ENCODE data around the gene ARHGAP1.
"Not testable (repeated sequence)": the region's sequence is repeated elsewhere in the genome, so short reads cannot be mapped to it uniquely, and the experiment has no call there.

Gene ARHGAP1

DNA sequence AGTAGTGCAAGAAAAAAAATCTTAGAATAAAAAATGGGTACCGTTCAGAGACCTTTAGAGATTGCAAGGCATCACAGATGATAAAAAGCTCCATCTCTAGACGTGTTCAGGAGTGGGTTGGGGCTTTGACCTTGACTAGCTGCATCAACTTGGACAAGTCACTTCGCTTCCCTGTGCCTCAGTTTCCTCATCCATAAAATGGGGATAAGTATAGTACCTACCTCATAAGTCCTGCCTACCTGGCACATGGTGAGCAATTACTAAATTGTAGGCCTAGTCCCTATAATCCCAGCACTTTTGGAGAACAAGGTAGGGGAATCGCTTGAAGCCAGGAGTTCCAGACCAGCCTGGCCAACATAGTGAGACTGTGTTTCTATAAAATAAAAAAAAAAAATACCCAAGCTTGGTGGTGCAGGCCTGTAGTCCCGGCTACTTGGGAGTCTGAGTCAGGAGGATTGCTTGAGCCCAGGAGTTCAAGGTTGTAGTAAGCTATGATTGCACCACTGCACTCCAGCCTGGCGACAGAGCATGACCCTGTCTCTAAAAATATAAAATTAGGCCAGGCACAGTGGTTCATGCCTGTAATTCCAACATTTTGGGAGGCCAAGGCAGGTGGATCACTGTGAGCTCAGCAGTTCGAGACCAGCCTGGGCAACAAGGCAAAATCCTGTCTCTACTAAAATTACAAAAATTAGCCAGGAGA is 12.6 kb upstream of the ARHGAP1 start:
- H3K27ac ChIP-seq: peak overlapping the region; percentile 28 to 98
- DNase-seq (ENCODE audit: low spot score): no peak

DNA sequence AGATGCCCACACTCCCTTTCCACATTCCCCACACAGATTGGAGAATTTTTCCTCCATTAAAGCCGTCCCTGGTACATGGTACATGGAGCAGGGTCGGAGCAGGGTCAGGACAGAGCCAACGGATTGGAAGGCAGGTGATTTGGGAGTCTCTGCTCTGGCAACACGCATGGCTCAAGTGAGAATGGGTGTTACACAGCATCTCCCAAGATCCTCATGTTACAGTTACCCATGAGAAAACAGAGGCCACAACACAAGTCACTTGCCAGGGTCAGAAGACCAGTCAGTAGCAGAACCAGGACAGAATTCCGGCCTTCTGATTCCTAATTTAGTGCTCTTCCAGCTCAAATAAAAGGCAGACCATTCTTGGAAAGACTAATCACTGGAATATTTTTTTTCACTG is 10.9 kb upstream of the ARHGAP1 start:
- TF ChIP-seq, protein P1, sequence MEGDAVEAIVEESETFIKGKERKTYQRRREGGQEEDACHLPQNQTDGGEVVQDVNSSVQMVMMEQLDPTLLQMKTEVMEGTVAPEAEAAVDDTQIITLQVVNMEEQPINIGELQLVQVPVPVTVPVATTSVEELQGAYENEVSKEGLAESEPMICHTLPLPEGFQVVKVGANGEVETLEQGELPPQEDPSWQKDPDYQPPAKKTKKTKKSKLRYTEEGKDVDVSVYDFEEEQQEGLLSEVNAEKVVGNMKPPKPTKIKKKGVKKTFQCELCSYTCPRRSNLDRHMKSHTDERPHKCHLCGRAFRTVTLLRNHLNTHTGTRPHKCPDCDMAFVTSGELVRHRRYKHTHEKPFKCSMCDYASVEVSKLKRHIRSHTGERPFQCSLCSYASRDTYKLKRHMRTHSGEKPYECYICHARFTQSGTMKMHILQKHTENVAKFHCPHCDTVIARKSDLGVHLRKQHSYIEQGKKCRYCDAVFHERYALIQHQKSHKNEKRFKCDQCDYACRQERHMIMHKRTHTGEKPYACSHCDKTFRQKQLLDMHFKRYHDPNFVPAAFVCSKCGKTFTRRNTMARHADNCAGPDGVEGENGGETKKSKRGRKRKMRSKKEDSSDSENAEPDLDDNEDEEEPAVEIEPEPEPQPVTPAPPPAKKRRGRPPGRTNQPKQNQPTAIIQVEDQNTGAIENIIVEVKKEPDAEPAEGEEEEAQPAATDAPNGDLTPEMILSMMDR (IDR thresholded peaks at IDR 0.05): no peak

More for the DNA sequence above, 12.6 kb upstream of the ARHGAP1 start:
- TF ChIP-seq, protein P1 (IDR thresholded peaks at IDR 0.05): no peak
- no peak overlapping the region for H3K4me3 ChIP-seq

DNA sequence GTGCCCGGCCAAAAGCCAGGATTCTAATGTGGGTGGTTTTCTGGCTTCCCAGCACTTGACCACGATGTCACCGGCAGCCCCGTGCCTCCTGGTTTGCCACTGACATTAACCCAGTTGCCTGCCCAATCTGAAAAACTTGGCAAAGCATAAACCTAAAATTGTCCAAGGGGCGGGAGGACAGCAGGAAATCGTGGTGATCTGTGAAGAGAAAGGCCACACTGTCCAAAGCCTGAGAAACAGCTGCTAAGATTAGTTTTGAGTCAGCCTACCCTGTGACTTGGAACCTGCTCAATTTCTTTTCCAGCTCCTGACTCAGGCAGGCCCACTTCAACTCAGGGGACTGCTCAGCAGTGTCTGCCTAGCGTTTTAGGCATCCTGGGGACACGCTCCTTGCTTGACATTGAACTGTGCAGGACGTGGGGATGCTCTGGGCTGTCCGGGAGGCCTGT is 10.4 kb upstream of the ARHGAP1 start:
- peak; percentile 87 for DNase-seq (ENCODE audit: low spot score)
- H3K4me3 ChIP-seq: no peak overlapping the region
- TF ChIP-seq, protein P1 (IDR thresholded peaks at IDR 0.05): no peak
- H3K27ac ChIP-seq: peak overlapping the region; percentile 95 to 98

More for the DNA sequence above, 10.9 kb upstream of the ARHGAP1 start:
- Histone ChIP-seq H3K4me3 (no peak overlapping the region), H3K27ac (peak overlapping the region; percentile 95 to 98)
- DNase-seq (ENCODE audit: low spot score): no peak

DNA sequence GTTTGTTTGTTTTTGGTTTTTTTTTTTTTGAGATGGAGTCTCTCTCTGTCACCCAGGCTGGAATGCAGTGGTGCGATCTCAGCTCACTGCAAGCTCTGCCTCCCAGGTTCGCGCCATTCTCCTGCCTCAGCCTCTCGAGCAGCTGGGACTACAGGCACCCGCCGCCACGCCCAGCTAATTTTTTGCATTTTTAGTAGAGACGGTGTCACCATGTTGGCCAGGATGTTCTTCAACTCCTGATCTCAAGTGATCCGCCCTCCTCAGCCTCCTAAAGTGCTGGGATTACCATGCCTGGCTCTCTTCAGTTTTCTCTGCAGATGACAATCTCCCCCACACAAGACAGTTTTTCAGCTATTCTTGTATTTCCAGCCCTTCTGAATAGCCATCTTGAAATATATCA is 8.9 kb upstream of the ARHGAP1 start:
- not testable (repeated sequence) for H3K4me3 ChIP-seq; DNase-seq (ENCODE audit: low spot score); H3K27ac ChIP-seq

DNA sequence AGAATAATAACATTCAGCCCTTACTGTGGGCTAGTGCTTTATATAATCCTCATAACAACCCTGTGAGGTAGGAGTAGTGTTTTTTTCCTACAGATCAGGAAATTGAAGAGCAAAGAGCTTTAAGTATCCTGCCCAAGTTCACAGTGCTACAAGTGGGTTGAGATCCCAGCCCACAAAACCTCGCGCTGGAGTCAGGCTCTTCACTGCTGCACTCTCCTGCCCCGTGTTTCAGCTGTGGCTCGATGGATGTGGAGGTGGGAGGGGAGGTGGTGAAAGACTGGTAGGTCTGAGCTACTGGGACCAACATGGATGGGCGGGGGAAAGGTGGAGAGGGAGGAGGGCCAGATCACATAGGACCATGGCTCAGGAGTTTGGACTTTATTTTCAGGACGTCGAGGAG is 6.5 kb upstream of the ARHGAP1 start:
- Histone ChIP-seq H3K4me3 (no peak overlapping the region), H3K27ac (no peak overlapping the region)
- DNase-seq (ENCODE audit: low spot score): no peak
- TF ChIP-seq, protein P1 (IDR thresholded peaks at IDR 0.05): no peak

DNA sequence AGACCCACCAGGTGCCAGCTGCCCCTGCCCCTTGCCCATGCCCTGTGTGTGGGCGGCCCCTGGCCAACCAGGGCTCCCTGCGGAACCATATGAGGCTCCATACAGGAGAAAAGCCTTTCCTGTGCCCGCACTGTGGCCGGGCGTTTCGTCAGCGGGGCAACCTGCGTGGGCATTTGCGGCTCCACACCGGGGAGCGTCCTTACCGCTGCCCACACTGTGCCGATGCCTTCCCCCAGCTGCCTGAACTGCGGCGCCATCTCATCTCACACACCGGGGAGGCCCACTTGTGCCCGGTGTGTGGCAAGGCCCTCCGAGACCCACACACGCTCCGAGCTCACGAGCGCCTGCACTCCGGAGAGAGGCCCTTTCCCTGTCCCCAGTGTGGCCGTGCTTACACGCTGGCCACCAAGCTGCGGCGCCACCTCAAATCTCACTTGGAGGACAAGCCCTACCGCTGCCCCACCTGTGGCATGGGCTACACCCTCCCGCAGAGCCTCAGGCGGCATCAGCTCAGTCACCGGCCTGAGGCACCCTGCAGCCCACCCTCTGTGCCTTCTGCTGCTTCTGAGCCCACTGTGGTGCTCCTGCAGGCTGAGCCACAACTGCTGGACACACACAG is 4.8 kb upstream of the ARHGAP1 start:
- no peak overlapping the region for H3K27ac ChIP-seq
- H3K4me3 ChIP-seq: no peak overlapping the region
- DNase-seq (ENCODE audit: low spot score): no peak
- TF ChIP-seq, protein P1 (IDR thresholded peaks at IDR 0.05): no peak

DNA sequence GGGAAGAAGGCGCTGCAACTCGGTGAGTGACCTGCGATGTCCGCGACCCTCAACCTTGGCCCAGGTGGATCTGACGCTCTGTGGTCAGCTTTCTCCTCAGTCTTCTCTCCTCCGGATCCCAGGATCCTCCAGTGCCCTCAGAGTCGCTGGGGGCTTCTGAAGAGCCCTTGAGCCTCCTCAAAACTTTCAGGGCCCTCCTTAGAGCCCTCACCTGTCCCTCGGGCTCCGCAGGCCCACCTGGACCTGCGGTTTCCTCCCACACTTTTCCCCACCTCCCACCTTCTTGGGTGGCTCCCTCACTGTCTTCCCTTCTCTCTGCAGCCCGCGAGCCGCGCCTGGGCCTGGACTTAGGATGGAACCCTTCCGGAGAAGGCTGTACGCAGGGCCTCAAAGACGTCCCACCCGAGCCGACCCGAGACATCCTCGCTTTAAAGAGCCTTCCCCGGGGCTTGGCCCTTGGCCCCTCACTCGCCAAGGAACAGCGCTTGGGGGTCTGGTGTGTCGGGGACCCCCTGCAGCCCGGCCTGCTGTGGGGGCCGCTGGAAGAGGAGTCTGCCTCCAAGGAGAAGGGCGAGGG is 747 bp upstream of the ARHGAP1 start:
- Histone ChIP-seq H3K4me3 (peak overlapping the region; percentile 88), H3K27ac (peak overlapping the region; percentile 88 to 93)
- DNase-seq (ENCODE audit: low spot score): no peak
- TF ChIP-seq, protein P1 (IDR thresholded peaks at IDR 0.05): no peak
